GM12874 (cell line): Measurements from ENCODE around the gene MED29.
A peak's percentile ranks its signal among the peaks of the same experiment; 100 is the strongest.

Experiments
- CTCF ChIP-seq: IDR thresholded peaks from 2 replicates; pipeline ENCODE4 v1.5.1; 2011; ENCODE audit warnings: low read depth, mild to moderate bottlenecking, control low read depth, low read length, moderate library complexity; ENCODE audit not compliant: insufficient read depth

Gene MED29

GRCh38 chr19:39350156-39350555, 41.0 kb upstream of the MED29 start:
- TF ChIP-seq CTCF = no peak

GRCh38 chr19:39351537-39352064, 39.6 kb upstream of the MED29 start:
- TF ChIP-seq CTCF = 0 out of 2 replicates have a peak, but pooled peaks have one; percentile 10

GRCh38 chr19:39352381-39353255, 38.6 kb upstream of the MED29 start:
- TF ChIP-seq CTCF = no peak

- TF ChIP-seq CTCF = no peak
Observed at GRCh38 chr19:39355253-39355652, 35.9 kb upstream of the MED29 start.

- TF ChIP-seq CTCF = no peak
Observed at GRCh38 chr19:39356073-39356472, 35.1 kb upstream of the MED29 start.

GRCh38 chr19:39356647-39357046, 34.5 kb upstream of the MED29 start:
- no peak for TF ChIP-seq CTCF

- TF ChIP-seq CTCF = no peak
Observed at GRCh38 chr19:39359026-39359425, 32.2 kb upstream of the MED29 start.
